ENCODE measurements around the gene FAM177A1. TPM values are rescaled to one million over a fixed set of nuclear protein-coding genes. Genes with fewer than 3 reads are reported as not detected.

The FAM177A1 gene
- total RNA-seq, 1 experiment from 2014 or later, result 46.2 TPM

DNA sequence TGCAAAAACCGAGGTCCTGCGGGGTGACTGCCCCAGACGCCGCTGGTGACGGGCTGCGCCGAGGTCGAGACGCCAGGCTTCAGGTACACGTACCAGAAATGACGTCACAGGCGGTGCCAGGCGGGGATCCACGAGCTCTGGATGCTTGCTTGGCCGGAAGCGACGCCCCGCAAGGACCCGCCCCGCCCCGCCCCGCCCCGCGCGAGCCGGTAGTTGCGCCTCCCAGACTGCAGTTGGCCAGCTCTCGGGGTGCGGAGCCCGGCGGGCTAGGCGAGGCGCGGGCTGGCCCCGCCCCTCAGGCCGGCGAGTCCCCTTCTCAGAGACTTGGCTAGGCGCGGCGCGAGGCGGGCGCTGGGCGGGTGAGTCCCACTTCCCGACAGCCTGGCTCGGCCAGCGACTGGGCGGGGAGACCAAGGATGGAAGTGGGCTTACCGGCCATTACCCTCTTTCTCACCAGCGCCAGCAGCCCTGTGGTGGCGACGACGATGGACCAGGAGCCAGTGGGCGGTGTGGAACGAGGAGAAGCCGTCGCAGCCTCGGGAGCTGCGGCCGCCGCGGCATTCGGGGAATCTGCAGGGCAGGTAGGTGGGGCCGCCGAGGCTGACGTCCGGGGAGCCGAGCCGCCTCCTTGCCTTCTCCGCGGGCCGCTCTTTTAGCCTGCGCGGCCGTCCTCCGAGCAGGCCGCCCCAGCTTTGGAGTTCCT is at the start of gene FAM177A1 (continued):
- TF ChIP-seq, protein P1, sequence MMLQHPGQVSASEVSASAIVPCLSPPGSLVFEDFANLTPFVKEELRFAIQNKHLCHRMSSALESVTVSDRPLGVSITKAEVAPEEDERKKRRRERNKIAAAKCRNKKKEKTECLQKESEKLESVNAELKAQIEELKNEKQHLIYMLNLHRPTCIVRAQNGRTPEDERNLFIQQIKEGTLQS (IDR thresholded peaks at IDR 0.05), result no peak
- TF ChIP-seq, protein P2, sequence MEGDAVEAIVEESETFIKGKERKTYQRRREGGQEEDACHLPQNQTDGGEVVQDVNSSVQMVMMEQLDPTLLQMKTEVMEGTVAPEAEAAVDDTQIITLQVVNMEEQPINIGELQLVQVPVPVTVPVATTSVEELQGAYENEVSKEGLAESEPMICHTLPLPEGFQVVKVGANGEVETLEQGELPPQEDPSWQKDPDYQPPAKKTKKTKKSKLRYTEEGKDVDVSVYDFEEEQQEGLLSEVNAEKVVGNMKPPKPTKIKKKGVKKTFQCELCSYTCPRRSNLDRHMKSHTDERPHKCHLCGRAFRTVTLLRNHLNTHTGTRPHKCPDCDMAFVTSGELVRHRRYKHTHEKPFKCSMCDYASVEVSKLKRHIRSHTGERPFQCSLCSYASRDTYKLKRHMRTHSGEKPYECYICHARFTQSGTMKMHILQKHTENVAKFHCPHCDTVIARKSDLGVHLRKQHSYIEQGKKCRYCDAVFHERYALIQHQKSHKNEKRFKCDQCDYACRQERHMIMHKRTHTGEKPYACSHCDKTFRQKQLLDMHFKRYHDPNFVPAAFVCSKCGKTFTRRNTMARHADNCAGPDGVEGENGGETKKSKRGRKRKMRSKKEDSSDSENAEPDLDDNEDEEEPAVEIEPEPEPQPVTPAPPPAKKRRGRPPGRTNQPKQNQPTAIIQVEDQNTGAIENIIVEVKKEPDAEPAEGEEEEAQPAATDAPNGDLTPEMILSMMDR (IDR thresholded peaks at IDR 0.05 in 2 of 3, conservative IDR thresholded peaks at IDR 0.05 in 1 of 3; ENCODE audit: borderline replicate concordance in 1 of 3, insufficient read depth in 1 of 3, low read depth in 2 of 3, low read length in 2 of 3), result no peak
- TF ChIP-seq CBX3 (IDR thresholded peaks at IDR 0.05; ENCODE audit: low read depth), result peak; percentile 32; the same call in 1 of the 2 replicates

DNA sequence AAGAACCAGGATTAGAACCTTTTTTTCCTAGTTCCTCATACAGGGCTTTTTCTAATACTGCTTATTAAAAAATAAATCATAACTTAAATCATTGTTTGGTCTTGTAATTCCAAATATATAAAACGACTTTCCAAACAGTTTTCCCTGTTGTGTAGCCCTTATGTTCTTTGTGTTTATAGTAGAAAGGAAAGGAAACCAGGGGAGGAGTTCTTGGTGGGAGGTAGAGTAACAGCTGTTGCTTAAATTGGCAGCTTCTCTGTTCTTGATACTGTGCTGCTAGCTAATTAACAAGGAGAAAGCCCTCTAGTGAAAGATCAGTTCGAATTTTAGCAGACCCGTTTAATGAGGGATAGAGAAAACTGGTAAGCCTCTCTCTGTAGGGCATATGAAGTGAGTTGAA is 48.3 kb upstream of the FAM177A1 start:
- ChIA-PET RAD21 (ENCODE audit: low non-redundant PET in 1 of 2, low total read pairs in 2 of 2, uncharacterized antibody in 2 of 2, unreplicated experiment in 2 of 2) (no interaction called here), CTCF (no interaction called here), POLR2A (interaction anchor here (1.3 kb wide), 1 partner anchor 15 kb away, joined by 3 read pairs; the partner anchor contains the start of gene SRP54)
- Histone ChIP-seq H3K79me2 (ENCODE audit: insufficient read depth, low read length) (peaks cover 33% of the 10 kb centered on the region), H4K20me1 (ENCODE audit: insufficient read depth) (no peaks in the 10 kb centered on the region), H3K4me1 (ENCODE audit: control insufficient read depth in 1 of 2, insufficient read depth in 2 of 2, low read length in 2 of 2) (no peaks in the 10 kb centered on the region), H3K9me2 (ENCODE audit: insufficient read depth) (no peaks in the 10 kb centered on the region), H2AFZ (ENCODE audit: low read depth, low read length, poor library complexity, severe bottlenecking) (no peak overlapping the region), H3K4me2 (ENCODE audit: low read length) (no peak overlapping the region), H3K9ac (ENCODE audit: low read length) (no peak overlapping the region), H3K27ac (ENCODE audit: low read depth, low read length) (no peak overlapping the region), H3K36me3 (ENCODE audit: control insufficient read depth in 1 of 2, insufficient read depth in 2 of 2, low read length in 2 of 2) (peaks cover 2 to 5% of the 10 kb centered on the region in 2 experiments; a peak in 1 of 4 replicates), H3K4me3 (replicated peaks in 1 of 2; ENCODE audit: low read depth in 1 of 2, low read length in 2 of 2) (no peak overlapping the region), H3K27me3 (ENCODE audit: insufficient read depth, low read length) (no peaks in the 10 kb centered on the region), H3K9me3 (ENCODE audit: control insufficient read depth in 1 of 2, insufficient read depth in 1 of 2, low read depth in 1 of 2, low read length in 2 of 2) (no peaks in the 10 kb centered on the region)
- intact Hi-C loops (cut with micrococcal nuclease), result no loop called here
- BruUV-seq (replicated peaks), result no TSS peak
- no peak for DNase-seq (ENCODE audit: low read depth, low spot score)
- ATAC-seq, result no peak
- TF ChIP-seq, protein P3, sequence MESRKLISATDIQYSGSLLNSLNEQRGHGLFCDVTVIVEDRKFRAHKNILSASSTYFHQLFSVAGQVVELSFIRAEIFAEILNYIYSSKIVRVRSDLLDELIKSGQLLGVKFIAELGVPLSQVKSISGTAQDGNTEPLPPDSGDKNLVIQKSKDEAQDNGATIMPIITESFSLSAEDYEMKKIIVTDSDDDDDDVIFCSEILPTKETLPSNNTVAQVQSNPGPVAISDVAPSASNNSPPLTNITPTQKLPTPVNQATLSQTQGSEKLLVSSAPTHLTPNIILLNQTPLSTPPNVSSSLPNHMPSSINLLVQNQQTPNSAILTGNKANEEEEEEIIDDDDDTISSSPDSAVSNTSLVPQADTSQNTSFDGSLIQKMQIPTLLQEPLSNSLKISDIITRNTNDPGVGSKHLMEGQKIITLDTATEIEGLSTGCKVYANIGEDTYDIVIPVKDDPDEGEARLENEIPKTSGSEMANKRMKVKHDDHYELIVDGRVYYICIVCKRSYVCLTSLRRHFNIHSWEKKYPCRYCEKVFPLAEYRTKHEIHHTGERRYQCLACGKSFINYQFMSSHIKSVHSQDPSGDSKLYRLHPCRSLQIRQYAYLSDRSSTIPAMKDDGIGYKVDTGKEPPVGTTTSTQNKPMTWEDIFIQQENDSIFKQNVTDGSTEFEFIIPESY (IDR thresholded peaks at IDR 0.05; ENCODE audit: extremely low read depth, insufficient replicate concordance, low read length), result no peak
- no peak for TF ChIP-seq YY1 (IDR thresholded peaks at IDR 0.05; ENCODE audit: extremely low read depth, insufficient replicate concordance, low read depth, low read length)
- no peak for TF ChIP-seq EZH2phosphoT487 (IDR thresholded peaks at IDR 0.05; ENCODE audit: borderline replicate concordance)
- no peak for TF ChIP-seq ELF1 (IDR thresholded peaks at IDR 0.05; ENCODE audit: borderline replicate concordance, low read depth)
- TF ChIP-seq, protein P2 (IDR thresholded peaks at IDR 0.05 in 2 of 3, conservative IDR thresholded peaks at IDR 0.05 in 1 of 3; ENCODE audit: borderline replicate concordance in 1 of 3, insufficient read depth in 1 of 3, low read depth in 2 of 3, low read length in 2 of 3), result no peak
- TF ChIP-seq RAD21 (IDR thresholded peaks at IDR 0.05; ENCODE audit: low read depth), result no peak
- TF ChIP-seq, protein P1 (IDR thresholded peaks at IDR 0.05), result no peak
- TF ChIP-seq, protein P4, sequence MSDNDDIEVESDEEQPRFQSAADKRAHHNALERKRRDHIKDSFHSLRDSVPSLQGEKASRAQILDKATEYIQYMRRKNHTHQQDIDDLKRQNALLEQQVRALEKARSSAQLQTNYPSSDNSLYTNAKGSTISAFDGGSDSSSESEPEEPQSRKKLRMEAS (IDR thresholded peaks at IDR 0.05), result no peak
- no peak for TF ChIP-seq SIN3A (IDR thresholded peaks at IDR 0.05; ENCODE audit: low read depth)
- no peak for TF ChIP-seq JUND (IDR thresholded peaks at IDR 0.05)
- no peak for TF ChIP-seq SRF (IDR thresholded peaks at IDR 0.05; ENCODE audit: low read depth)
- no peak for TF ChIP-seq CBX3 (IDR thresholded peaks at IDR 0.05; ENCODE audit: low read depth)
